Glutamatergic neuron (in vitro differentiated cells): ENCODE measurements around the gene SLC35C1. TPM values are rescaled to one million over a fixed set of nuclear protein-coding genes. Genes with fewer than 3 reads are reported as not detected.

Experiments
- DNase-seq: peaks from one replicate; pipeline ENCODE4 v3.0.0; 2022
- H3K27ac Mint-ChIP-seq: one replicate; pipeline ENCODE4 v1.8.0; 2020; ENCODE audit warnings: mild to moderate bottlenecking, mixed read lengths, inconsistent platforms; ENCODE audit not compliant: unreplicated experiment
- H3K27me3 Mint-ChIP-seq: one replicate; pipeline ENCODE4 v1.8.0; 2020; ENCODE audit warnings: mild to moderate bottlenecking, moderate library complexity, mixed read lengths, inconsistent platforms; ENCODE audit not compliant: unreplicated experiment
- H3K36me3 Mint-ChIP-seq: one replicate; pipeline ENCODE4 v1.8.0; 2020; ENCODE audit warnings: mild to moderate bottlenecking, mixed read lengths, inconsistent platforms; ENCODE audit not compliant: unreplicated experiment
- H3K4me1 Mint-ChIP-seq: one replicate; pipeline ENCODE4 v1.8.0; 2020; ENCODE audit warnings: mild to moderate bottlenecking, low read depth, mixed read lengths, inconsistent platforms; ENCODE audit not compliant: unreplicated experiment
- H3K4me3 Mint-ChIP-seq: one replicate; pipeline ENCODE4 v1.8.0; 2020; ENCODE audit warnings: mild to moderate bottlenecking, mixed read lengths, inconsistent platforms; ENCODE audit not compliant: unreplicated experiment
- H3K9me3 Mint-ChIP-seq: one replicate; pipeline ENCODE4 v1.8.0; 2020; ENCODE audit warnings: mild to moderate bottlenecking, moderate library complexity, mixed read lengths, inconsistent platforms; ENCODE audit not compliant: unreplicated experiment
- total RNA-seq: library from RNA; stranded (reverse); fragmentation: NEBNext Ultra II Directional; extraction: Animal tissue kit (Norgen Biotek cat#: 25700); gene quantifications from one replicate; pipeline ENCODE4 v1.2.1, GENCODE V29; 2021; ENCODE audit not compliant: unreplicated experiment
- TF ChIP-seq, protein P1 (sequence below): fragments of 200-600 bp; sonication (generic); IDR thresholded peaks from one replicate; pipeline ENCODE4 v1.5.0; 2021; ENCODE audit not compliant: partially characterized antibody, unreplicated experiment

SLC35C1 gene
- total RNA-seq, 1 donor from 2014 or later, result 20.9 TPM

DNA sequence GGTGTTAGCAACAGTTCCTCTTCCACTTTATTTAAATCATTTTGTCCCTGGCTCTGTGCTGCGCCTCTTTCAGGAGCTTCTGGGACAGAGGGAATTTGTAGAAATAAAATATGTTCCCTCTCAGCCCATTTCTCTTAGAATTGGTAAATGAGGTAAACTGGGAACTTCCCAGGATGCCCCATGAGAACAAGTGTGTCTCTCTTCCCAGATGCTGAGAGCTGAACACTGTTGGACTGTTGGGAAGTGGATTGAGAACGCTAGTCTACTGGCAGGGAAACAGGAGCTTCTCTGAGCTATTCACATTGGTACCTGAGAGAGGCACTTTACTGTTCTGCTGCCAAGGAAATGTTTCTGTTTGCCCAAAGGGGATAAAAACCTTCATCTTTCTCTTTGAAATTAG lies 46.3 kb downstream of the SLC35C1 start:
- Mint-ChIP-seq H3K9me3 (peaks cover 5% of the 10 kb centered on the region), H3K4me1 (peaks cover 27% of the 10 kb centered on the region), H3K27me3 (peaks cover 4% of the 10 kb centered on the region), H3K27ac (no peak overlapping the region), H3K36me3 (no peaks in the 10 kb centered on the region), H3K4me3 (no peak overlapping the region)
- no peak for DNase-seq
- TF ChIP-seq, protein P1, sequence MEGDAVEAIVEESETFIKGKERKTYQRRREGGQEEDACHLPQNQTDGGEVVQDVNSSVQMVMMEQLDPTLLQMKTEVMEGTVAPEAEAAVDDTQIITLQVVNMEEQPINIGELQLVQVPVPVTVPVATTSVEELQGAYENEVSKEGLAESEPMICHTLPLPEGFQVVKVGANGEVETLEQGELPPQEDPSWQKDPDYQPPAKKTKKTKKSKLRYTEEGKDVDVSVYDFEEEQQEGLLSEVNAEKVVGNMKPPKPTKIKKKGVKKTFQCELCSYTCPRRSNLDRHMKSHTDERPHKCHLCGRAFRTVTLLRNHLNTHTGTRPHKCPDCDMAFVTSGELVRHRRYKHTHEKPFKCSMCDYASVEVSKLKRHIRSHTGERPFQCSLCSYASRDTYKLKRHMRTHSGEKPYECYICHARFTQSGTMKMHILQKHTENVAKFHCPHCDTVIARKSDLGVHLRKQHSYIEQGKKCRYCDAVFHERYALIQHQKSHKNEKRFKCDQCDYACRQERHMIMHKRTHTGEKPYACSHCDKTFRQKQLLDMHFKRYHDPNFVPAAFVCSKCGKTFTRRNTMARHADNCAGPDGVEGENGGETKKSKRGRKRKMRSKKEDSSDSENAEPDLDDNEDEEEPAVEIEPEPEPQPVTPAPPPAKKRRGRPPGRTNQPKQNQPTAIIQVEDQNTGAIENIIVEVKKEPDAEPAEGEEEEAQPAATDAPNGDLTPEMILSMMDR, result no peak

DNA sequence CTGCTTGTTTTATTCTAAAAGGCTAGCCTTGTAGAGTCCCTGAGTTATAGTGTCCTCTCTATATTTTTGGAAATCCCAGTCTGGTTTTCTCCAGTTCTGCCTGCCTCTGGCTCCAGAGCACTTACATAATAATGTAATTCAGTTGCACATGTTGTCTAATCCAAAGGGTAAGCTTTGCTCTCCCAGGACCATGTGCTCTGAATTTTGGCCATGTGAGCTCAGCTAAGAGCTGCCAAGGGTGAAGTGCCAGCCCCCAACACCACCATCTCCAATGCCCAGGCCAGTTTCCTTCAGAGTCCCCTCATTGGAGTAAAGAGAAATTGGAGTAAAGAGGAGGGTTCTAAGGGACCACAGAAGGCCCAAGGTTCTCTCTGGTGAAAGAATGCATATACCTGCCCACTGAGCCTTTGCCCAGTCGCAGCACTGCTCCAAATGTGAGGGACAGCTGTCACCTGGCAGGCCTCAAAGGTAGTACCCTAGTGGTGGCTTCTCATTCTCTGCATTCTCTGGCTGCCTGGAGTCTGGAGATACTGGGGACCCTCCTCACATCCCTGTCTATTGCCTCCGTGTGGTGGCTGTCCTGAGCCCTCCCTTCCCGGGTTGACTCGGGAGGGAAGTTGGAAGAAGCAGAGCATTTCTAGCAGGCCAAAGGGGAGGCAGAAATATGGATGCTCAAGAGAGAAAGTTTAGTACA lies 47.2 kb downstream of the SLC35C1 start:
- no peak overlapping the region for H3K4me3 Mint-ChIP-seq
- no peaks in the 10 kb centered on the region for H3K9me3 Mint-ChIP-seq
- no peak for DNase-seq
- TF ChIP-seq, protein P1, result no peak
- H3K27ac Mint-ChIP-seq, result no peak overlapping the region
- peaks cover 21% of the 10 kb centered on the region for H3K4me1 Mint-ChIP-seq
- H3K36me3 Mint-ChIP-seq, result no peaks in the 10 kb centered on the region
- H3K27me3 Mint-ChIP-seq, result peaks cover 2% of the 10 kb centered on the region

DNA sequence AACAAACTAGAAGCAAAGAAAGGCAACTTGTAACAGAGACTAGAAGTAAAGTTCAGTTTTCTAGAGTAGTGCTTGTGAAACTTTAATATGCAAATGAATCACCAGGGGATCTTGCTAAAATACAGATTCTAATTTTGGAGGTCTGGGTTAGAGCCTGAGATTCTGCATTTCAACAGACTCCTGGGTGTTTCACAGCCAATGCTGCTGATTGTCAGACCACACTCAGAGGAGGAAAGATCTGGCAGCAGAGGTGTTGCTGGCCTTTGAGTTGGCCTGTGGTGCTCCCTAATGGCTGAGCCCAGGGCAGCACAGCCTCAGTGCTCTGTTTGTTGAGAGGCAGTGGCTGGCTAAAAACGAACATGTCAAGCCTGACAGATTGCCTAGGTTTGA lies 47.8 kb downstream of the SLC35C1 start:
- Mint-ChIP-seq H3K27ac (no peak overlapping the region), H3K36me3 (no peaks in the 10 kb centered on the region), H3K4me3 (no peak overlapping the region), H3K27me3 (peaks cover 2% of the 10 kb centered on the region), H3K9me3 (no peaks in the 10 kb centered on the region), H3K4me1 (peaks cover 21% of the 10 kb centered on the region)
- TF ChIP-seq, protein P1, result no peak
- DNase-seq, result no peak

DNA sequence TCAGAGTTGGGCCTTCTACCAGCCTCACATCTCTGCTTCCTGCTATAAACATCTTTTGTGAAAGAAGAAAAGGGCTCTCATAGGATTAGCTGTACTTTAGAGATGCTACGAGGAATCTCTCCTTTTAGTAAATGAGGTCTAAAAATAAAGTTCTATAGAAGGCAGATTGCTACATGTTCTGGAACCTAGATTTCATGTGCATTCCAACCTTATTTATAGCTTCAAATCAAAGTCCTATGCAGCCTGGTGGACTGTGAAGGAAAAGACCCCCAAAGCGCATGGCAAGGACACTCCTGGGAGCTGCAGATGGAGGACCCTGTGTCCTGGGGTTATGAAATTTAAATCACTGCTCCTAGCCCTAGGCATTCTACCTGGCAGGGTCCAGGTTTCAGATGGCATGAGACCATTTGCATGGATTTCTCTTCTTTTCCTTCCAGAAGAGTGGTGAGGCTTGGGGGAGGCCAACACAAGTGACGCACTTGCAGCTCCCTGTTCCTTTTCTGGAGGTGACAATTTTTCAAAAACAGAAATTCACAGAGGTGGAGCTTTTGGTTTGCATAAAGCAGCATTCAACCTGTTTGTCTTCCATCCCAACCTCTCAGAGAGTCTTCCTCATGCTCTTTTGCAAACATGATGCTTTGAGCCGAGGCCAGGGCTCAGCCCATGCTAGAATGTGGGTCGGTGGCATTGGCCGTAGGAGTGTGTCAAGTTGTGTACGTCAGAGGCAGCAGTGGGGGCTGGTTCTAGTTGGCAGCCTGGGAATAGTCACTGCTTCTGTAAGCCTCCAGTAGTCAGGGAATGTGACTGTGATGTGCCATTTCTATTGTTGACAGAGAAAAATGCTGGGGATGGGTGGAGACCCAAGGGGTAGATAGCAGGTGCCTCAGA lies 48.6 kb downstream of the SLC35C1 start:
- DNase-seq, result no peak

More for the DNA sequence above, 48.6 kb downstream of the SLC35C1 start:
- Mint-ChIP-seq H3K9me3 (no peaks in the 10 kb centered on the region), H3K27me3 (peaks cover 2% of the 10 kb centered on the region), H3K4me1 (peaks cover 22% of the 10 kb centered on the region), H3K27ac (no peak overlapping the region), H3K36me3 (no peaks in the 10 kb centered on the region), H3K4me3 (no peak overlapping the region)
- TF ChIP-seq, protein P1, result no peak
